Ascending aorta (tissue), 2 donors: ENCODE data around the gene SLC6A20. TPM values are rescaled to one million over a fixed set of nuclear protein-coding genes. Genes with fewer than 3 reads are reported as not detected.

Source experiments
- DNase-seq, 2 donors: peaks; one replicate each; pipeline ENCODE4 v3.0.0-alpha.2; 2019; ENCODE audit warnings: low spot score in 2 of 2
- H3K27ac ChIP-seq, 2 donors: fragments of 200-600 bp; sonication (generic); one replicate each; pipeline ENCODE4 v1.5.1; 2016 to 2017; ENCODE audit warnings: mild to moderate bottlenecking in 1 of 2
- H3K27me3 ChIP-seq: fragments of 200-600 bp; sonication (generic); one replicate; pipeline ENCODE4 v1.5.1; 2017
- H3K36me3 ChIP-seq, 2 donors: fragments of 200-600 bp; sonication (generic); one replicate each; pipeline ENCODE4 v1.5.1; 2016
- H3K4me1 ChIP-seq, 2 donors: fragments of 200-600 bp; sonication (generic); one replicate each; pipeline ENCODE4 v1.5.1; 2016 to 2017; ENCODE audit warnings: mild to moderate bottlenecking in 1 of 2
- H3K4me3 ChIP-seq, 2 donors: fragments of 200-600 bp; sonication (generic); one replicate each; pipeline ENCODE4 v1.5.1; 2016 to 2017; ENCODE audit warnings: mild to moderate bottlenecking in 1 of 2
- H3K9me3 ChIP-seq, 2 donors: fragments of 200-600 bp; sonication (generic); one replicate each; pipeline ENCODE4 v1.5.1; 2016
- intact Hi-C: fragments of 100-400 bp; cut with DNase I; formaldehyde crosslinking; loops from one replicate; pipeline ENCODE4 v1.15.1; 2023
- total RNA-seq: library from RNA; depleted of rRNA; stranded (reverse); fragments of >200 nt; gene quantifications from one replicate; pipeline ENCODE4 v1.1.0, GENCODE V29; 2016
- TF ChIP-seq, protein P1 (sequence below), 3 experiments: fragments of 200-600 bp in 2 of 3; fragments of 450-650 bp in 1 of 3; sonication (generic) in 2 of 3; IDR thresholded peaks; one replicate each; pipeline ENCODE4 v1.5.1; 2016 to 2019; ENCODE audit warnings: antibody characterized with exemption in 3 of 3, mild to moderate bottlenecking in 1 of 3, moderate library complexity in 1 of 3

Gene SLC6A20
- total RNA-seq, 1 donor from 2014 or later: not detected

DNA sequence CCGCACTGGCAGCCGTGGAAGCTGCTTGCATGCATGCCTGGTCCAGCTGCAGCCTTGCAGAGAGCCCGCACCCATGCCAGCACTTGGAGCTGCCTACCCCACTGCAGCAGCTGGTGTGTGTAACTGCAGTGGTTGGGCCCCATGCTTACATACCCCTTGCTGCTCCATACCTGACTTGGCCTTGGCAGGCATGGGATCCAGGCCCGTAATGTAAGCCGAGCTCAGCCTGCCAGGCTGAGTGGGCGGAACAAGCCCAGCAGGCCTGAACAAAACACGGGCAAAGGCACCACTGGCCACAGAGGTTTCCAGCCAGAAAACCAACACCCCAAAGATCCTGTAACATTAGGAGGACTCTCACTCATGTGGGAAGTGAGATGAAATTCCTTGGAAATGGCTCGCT is 48.3 kb downstream of the SLC6A20 start:
- H3K9me3 ChIP-seq: no peaks in the 10 kb centered on the region
- DNase-seq: no peak
- H3K36me3 ChIP-seq: peaks cover 32 to 41% of the 10 kb centered on the region in 2 donors
- H3K27me3 ChIP-seq: no peaks in the 10 kb centered on the region
- intact Hi-C loops: no loop called here
- no peak overlapping the region for H3K27ac ChIP-seq
- TF ChIP-seq, protein P1, sequence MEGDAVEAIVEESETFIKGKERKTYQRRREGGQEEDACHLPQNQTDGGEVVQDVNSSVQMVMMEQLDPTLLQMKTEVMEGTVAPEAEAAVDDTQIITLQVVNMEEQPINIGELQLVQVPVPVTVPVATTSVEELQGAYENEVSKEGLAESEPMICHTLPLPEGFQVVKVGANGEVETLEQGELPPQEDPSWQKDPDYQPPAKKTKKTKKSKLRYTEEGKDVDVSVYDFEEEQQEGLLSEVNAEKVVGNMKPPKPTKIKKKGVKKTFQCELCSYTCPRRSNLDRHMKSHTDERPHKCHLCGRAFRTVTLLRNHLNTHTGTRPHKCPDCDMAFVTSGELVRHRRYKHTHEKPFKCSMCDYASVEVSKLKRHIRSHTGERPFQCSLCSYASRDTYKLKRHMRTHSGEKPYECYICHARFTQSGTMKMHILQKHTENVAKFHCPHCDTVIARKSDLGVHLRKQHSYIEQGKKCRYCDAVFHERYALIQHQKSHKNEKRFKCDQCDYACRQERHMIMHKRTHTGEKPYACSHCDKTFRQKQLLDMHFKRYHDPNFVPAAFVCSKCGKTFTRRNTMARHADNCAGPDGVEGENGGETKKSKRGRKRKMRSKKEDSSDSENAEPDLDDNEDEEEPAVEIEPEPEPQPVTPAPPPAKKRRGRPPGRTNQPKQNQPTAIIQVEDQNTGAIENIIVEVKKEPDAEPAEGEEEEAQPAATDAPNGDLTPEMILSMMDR (IDR thresholded peaks at IDR 0.05): no peak
- no peak overlapping the region for H3K4me3 ChIP-seq
- no peaks in the 10 kb centered on the region for H3K4me1 ChIP-seq

DNA sequence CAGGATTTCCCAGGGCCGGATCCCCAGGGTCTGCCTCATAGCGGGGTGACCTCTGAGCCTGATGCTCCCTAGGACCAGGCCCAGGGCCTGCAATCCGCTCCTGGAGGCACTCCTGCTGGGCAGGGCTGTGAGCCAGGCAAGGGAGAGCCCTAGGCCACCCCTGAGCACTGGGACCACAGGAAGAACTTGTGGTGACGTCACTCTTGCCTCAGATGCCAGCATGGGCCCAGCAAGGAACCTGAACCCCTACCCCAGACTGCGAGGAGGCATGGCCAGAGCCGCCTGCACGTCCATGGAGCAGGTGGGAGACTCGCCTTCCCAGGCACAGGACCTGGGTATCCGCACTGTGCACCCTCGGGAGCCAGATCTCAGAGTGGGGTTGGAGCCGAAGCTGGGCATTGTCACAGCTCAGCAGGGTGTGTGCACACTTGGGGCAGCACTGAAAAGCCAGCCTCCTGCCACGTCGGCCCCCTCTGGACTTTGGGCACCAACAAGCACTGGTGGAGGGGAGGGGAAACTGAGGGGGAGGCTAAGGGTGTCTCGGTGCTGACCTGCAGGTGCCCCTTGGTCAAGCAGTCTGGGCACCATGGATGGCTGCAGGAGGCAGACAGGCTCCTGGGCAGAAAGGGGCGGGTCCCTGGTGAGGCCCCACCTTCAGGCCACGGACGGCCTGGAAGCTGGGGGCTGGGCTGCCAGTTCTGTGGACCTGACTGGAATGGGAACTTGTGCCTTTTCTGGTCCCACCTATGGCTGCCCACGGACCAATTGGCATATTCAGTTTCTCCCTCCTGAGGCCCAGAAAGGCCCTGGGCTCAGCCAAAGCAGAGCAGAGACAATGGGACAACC is 49.3 kb downstream of the SLC6A20 start:
- H3K36me3 ChIP-seq: peaks cover 32 to 41% of the 10 kb centered on the region in 2 donors
- H3K27ac ChIP-seq: no peak overlapping the region
- H3K27me3 ChIP-seq: no peaks in the 10 kb centered on the region
- no peak for DNase-seq
- H3K9me3 ChIP-seq: no peaks in the 10 kb centered on the region
- no peak overlapping the region for H3K4me3 ChIP-seq
- TF ChIP-seq, protein P1 (IDR thresholded peaks at IDR 0.05): no peak
- H3K4me1 ChIP-seq: no peaks in the 10 kb centered on the region
- intact Hi-C loops: no loop called here

DNA sequence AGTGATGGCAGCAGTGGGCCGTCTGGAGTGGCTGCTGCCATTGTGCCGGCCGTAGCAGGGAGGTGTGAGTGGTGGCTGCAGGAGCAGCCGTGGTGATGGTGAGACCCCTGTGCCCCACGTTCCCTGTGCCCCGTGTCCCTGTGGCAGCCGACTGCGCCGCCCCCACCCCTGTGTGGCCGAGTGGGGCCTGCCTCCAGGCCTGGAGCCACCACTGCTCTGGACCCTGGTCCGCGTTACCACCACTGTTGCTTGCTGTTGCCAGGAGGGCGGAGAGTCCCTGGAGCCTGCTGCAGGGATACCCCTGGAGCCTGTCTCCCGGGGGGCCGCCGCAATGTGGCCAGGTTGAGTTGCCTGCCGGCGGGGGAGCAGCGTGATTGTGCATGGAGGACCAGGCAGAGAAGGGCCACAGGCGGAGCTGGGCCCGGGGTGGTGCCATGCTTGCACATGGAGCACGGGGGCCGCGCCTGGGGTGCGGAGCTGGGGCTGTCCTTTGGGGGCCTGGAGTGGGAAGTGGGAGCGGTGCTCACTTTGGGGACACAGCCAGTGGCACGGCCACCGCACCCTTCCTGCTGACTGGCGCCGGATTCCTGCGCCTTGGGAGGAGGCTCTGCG is 50.1 kb downstream of the SLC6A20 start:
- Histone ChIP-seq H3K4me1 (no peaks in the 10 kb centered on the region), H3K36me3 (peaks cover 32 to 48% of the 10 kb centered on the region in 2 donors), H3K27ac (no peak overlapping the region), H3K4me3 (no peak overlapping the region), H3K9me3 (no peaks in the 10 kb centered on the region), H3K27me3 (no peaks in the 10 kb centered on the region)
- TF ChIP-seq, protein P1 (IDR thresholded peaks at IDR 0.05): no peak
- no peak for DNase-seq
- intact Hi-C loops: no loop called here

DNA sequence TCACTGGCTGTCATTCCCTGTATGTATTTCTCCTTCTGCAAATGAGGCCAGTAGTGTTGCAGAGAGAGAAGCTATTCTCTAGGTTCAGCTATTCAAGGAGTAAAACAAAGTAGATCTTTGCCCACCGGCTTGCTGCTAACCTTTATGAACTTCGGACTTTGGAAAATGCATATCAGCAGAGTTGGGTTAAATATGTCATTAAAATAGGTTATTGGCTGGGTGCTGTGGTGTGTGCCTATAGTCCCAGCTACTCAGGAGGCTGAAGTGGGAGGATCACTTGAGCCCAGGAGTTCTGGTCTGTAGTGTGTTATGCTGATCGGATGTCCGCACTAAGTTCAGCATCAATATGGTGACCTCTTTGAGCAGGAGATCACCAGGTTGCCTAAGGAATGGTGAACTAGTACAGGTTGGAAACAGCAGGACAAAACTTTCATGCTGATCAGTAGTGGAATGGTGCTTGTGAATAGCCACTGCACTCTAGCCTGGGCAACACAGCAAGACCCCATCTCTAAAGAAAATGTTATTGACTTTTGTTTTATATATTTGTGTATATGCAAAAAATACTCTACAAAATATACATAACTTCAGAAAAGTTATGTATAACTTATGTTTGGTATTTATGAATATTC is 53.8 kb downstream of the SLC6A20 start:
- Histone ChIP-seq H3K27me3 (no peaks in the 10 kb centered on the region), H3K4me1 (no peaks in the 10 kb centered on the region), H3K4me3 (no peak overlapping the region), H3K36me3 (peaks cover 54 to 84% of the 10 kb centered on the region in 2 donors), H3K27ac (no peak overlapping the region), H3K9me3 (no peaks in the 10 kb centered on the region)
- TF ChIP-seq, protein P1 (IDR thresholded peaks at IDR 0.05): no peak
- intact Hi-C loops: no loop called here
- DNase-seq: no peak

- no peak overlapping the region for H3K27ac ChIP-seq
- intact Hi-C loops: no loop called here
- TF ChIP-seq, protein P1 (IDR thresholded peaks at IDR 0.05): no peak
- H3K4me1 ChIP-seq: no peaks in the 10 kb centered on the region
- H3K27me3 ChIP-seq: no peaks in the 10 kb centered on the region
- no peaks in the 10 kb centered on the region for H3K9me3 ChIP-seq
- no peak overlapping the region for H3K4me3 ChIP-seq
- peaks cover 60 to 85% of the 10 kb centered on the region in 2 donors for H3K36me3 ChIP-seq
- DNase-seq: no peak
These were observed 54.4 kb downstream of the SLC6A20 start for GRCh38 chr3:45741742-45742460.
